ENCODE results near the gene TOMM7. TPM values are rescaled to one million over a fixed set of nuclear protein-coding genes. Genes with fewer than 3 reads are reported as not detected.

The TOMM7 gene
- total RNA-seq, 3 donors from 2014 or later (not counting 1 experiment from before 2014, with no cell fraction given): 194 to 286 (median 269) TPM

GRCh38 chr7:22861576-22861975 is 38.9 kb upstream of the TOMM7 start:
- TF ChIP-seq CTCF (IDR thresholded peaks at IDR 0.05): no peak
- DNase-seq: no peak
- no peaks in the 10 kb centered on the region for H3K9me3 Mint-ChIP-seq
- intact Hi-C loops (cut with micrococcal nuclease): no loop called here
- H3K9me3 ChIP-seq (ENCODE audit: control insufficient read depth, insufficient read depth, low read length): no peaks in the 10 kb centered on the region
- H3K4me3 ChIP-seq (ENCODE audit: low read length): no peak overlapping the region
- ATAC-seq: no peak
- 100% methylated on average over 2 of the region's 2 CpGs for WGBS (ENCODE audit: insufficient coverage)
- H3K4me1 Mint-ChIP-seq: peaks cover 0 to 7% of the 10 kb centered on the region in 2 donors
- no peaks in the 10 kb centered on the region for H3K27me3 ChIP-seq (ENCODE audit: control insufficient read depth, insufficient read depth, low read length)
- no peaks in the 10 kb centered on the region for H3K4me1 ChIP-seq (ENCODE audit: control insufficient read depth, insufficient read depth, low read length)
- H3K27ac ChIP-seq (ENCODE audit: low read length): no peak overlapping the region
- H3K4me3 Mint-ChIP-seq: no peak overlapping the region
- H3K27me3 Mint-ChIP-seq (ENCODE audit: low read depth in 2 of 2): no peaks in the 10 kb centered on the region
- peaks cover 6% of the 10 kb centered on the region for H3K36me3 ChIP-seq (ENCODE audit: control insufficient read depth, insufficient read depth, low read length)
- H3K36me3 Mint-ChIP-seq: peaks cover 9% of the 10 kb centered on the region
- H3K27ac Mint-ChIP-seq: no peak overlapping the region

- H3K36me3 ChIP-seq (ENCODE audit: control insufficient read depth, insufficient read depth, low read length): peaks cover 6% of the 10 kb centered on the region
- Mint-ChIP-seq H3K4me1 (peaks cover 0 to 9% of the 10 kb centered on the region in 2 donors), H3K4me3 (no peak overlapping the region), H3K36me3 (peaks cover 9% of the 10 kb centered on the region), H3K27ac (no peak overlapping the region), H3K9me3 (no peaks in the 10 kb centered on the region), H3K27me3 (ENCODE audit: low read depth in 2 of 2) (no peaks in the 10 kb centered on the region)
- no peaks in the 10 kb centered on the region for H3K4me1 ChIP-seq (ENCODE audit: control insufficient read depth, insufficient read depth, low read length)
- peak; percentile 30 for TF ChIP-seq CTCF (IDR thresholded peaks at IDR 0.05)
- WGBS (ENCODE audit: insufficient coverage): 93% methylated on average over 3 of the region's 4 CpGs
- no peaks in the 10 kb centered on the region for H3K27me3 ChIP-seq (ENCODE audit: control insufficient read depth, insufficient read depth, low read length)
- peak in 1 of 2 donors; percentile 52 for DNase-seq
- ATAC-seq: peak in 2 of 3 donors; percentile 49 to 61
- no peak overlapping the region for H3K27ac ChIP-seq (ENCODE audit: low read length)
- H3K4me3 ChIP-seq (ENCODE audit: low read length): no peak overlapping the region
- no peaks in the 10 kb centered on the region for H3K9me3 ChIP-seq (ENCODE audit: control insufficient read depth, insufficient read depth, low read length)
- intact Hi-C loops (cut with micrococcal nuclease): no loop called here
Measured at GRCh38 chr7:22860784-22861482, 38.3 kb upstream of the TOMM7 start.

- no peak for TF ChIP-seq CTCF (IDR thresholded peaks at IDR 0.05)
- 100% methylated on average over 2 of the region's 2 CpGs for WGBS (ENCODE audit: insufficient coverage)
- no peak overlapping the region for H3K27ac ChIP-seq (ENCODE audit: low read length)
- Mint-ChIP-seq H3K27me3 (ENCODE audit: low read depth in 2 of 2) (no peaks in the 10 kb centered on the region), H3K36me3 (peaks cover 9% of the 10 kb centered on the region), H3K27ac (no peak overlapping the region), H3K4me3 (no peak overlapping the region), H3K4me1 (peaks cover 0 to 8% of the 10 kb centered on the region in 2 donors), H3K9me3 (no peaks in the 10 kb centered on the region)
- intact Hi-C loops (cut with micrococcal nuclease): no loop called here
- H3K4me3 ChIP-seq (ENCODE audit: low read length): no peak overlapping the region
- no peak for ATAC-seq
- H3K9me3 ChIP-seq (ENCODE audit: control insufficient read depth, insufficient read depth, low read length): no peaks in the 10 kb centered on the region
- H3K27me3 ChIP-seq (ENCODE audit: control insufficient read depth, insufficient read depth, low read length): no peaks in the 10 kb centered on the region
- H3K36me3 ChIP-seq (ENCODE audit: control insufficient read depth, insufficient read depth, low read length): peaks cover 6% of the 10 kb centered on the region
- DNase-seq: no peak
- H3K4me1 ChIP-seq (ENCODE audit: control insufficient read depth, insufficient read depth, low read length): peaks cover 5% of the 10 kb centered on the region
Measured at GRCh38 chr7:22860337-22860736, 37.7 kb upstream of the TOMM7 start.

Data from natural killer cell (primary cell).